B cell (primary cell): ENCODE results near the gene NLRP9. TPM values are rescaled to one million over a fixed set of nuclear protein-coding genes. Genes with fewer than 3 reads are reported as not detected.

Experiments used
- ATAC-seq: fragments of 200-7000 bp; cut with Tn5 transposase; one replicate; pipeline ENCODE4 v1.10.0; 2021; ENCODE audit warnings: low read depth, mild to moderate bottlenecking, moderate number of reproducible peaks, moderate library complexity
- CTCF ChIA-PET: fragments of 350-600 bp; sonication (Branson Sonifier 250); formaldehyde crosslinking; loops from one replicate; lab custom pipeline; 2021; ENCODE audit warnings: antibody characterized with exemption, inconsistent platforms; lab: Charles Lee
- POLR2A ChIA-PET: fragments of 350-600 bp; sonication (Branson Sonifier 250); formaldehyde crosslinking; loops from one replicate; lab custom pipeline; 2021; ENCODE audit warnings: antibody characterized with exemption; lab: Charles Lee
- DNase-seq: peaks from one replicate; pipeline ENCODE4 v3.0.0; 2013
- H2AFZ ChIP-seq: 2 replicates; pipeline ENCODE4 v1.6.1; 2012; ENCODE audit warnings: mild to moderate bottlenecking, low read depth, low read length; ENCODE audit not compliant: insufficient read depth, poor library complexity, severe bottlenecking
- H3K27ac ChIP-seq, 2 donors: 1 replicate in 1 of 2; 2 replicates in 1 of 2; pipeline ENCODE4 v1.5.1; 2012 to 2013; ENCODE audit warnings: low read length in 2 of 2, mild to moderate bottlenecking in 2 of 2, moderate library complexity in 1 of 2
- H3K27me3 ChIP-seq, 4 experiments: fragments of 200-600 bp in 1 of 4; sonication (generic) in 1 of 4; replicated peaks in 1 of 4; 1 replicate in 2 of 4; 2 replicates in 2 of 4; pipeline versions ENCODE4 v1.6.1 to v1.7.0; 2013 to 2016; ENCODE audit warnings: low read length in 3 of 4, mild to moderate bottlenecking in 2 of 4, mixed read lengths in 1 of 4, moderate library complexity in 1 of 4; ENCODE audit not compliant: insufficient read depth in 4 of 4, control insufficient read depth in 3 of 4; ENCODE audit errors: control extremely low read depth in 1 of 4
- H3K36me3 ChIP-seq, 2 experiments: replicated peaks in 1 of 2; 1 replicate in 1 of 2; 2 replicates in 1 of 2; pipeline versions ENCODE4 v1.6.1 to v1.7.1; 2013; ENCODE audit warnings: low read length in 1 of 2; ENCODE audit not compliant: insufficient read depth in 2 of 2, control insufficient read depth in 1 of 2; ENCODE audit errors: control extremely low read depth in 1 of 2, extremely low read depth in 1 of 2
- H3K4me1 ChIP-seq, 2 donors: fragments of 200-600 bp in 1 of 2; sonication (generic) in 1 of 2; 1 replicate in 1 of 2; 2 replicates in 1 of 2; pipeline versions ENCODE4 v1.5.1 to v1.6.1; 2013 to 2017; ENCODE audit warnings: low read length in 2 of 2; ENCODE audit not compliant: control insufficient read depth in 2 of 2, insufficient read depth in 2 of 2
- H3K4me2 ChIP-seq: replicated peaks from 2 replicates; pipeline ENCODE3; 2012; ENCODE audit warnings: mild to moderate bottlenecking, low read depth, low read length; ENCODE audit not compliant: poor library complexity, severe bottlenecking
- H3K4me3 ChIP-seq, 5 experiments: fragments of 200-600 bp in 1 of 5; sonication (generic) in 1 of 5; 1 replicate in 3 of 5; 2 replicates in 2 of 5; pipeline versions ENCODE4 v1.5.1 to v1.7.0; 2011 to 2016; ENCODE audit warnings: low read length in 4 of 5, mild to moderate bottlenecking in 4 of 5, low read depth in 2 of 5, control low read depth in 1 of 5, moderate library complexity in 1 of 5; ENCODE audit not compliant: insufficient read depth in 1 of 5; ENCODE audit errors: control extremely low read depth in 1 of 5, extremely low read depth in 1 of 5
- H3K79me2 ChIP-seq: fragments of 200-600 bp; sonication (generic); one replicate; pipeline ENCODE4 v1.6.0; 2016; ENCODE audit warnings: low read length; ENCODE audit not compliant: control insufficient read depth, insufficient read depth
- H3K9ac ChIP-seq: fragments of 200-600 bp; sonication (generic); 2 replicates; pipeline ENCODE4 v1.6.1; 2017; ENCODE audit warnings: mild to moderate bottlenecking, low read length, moderate library complexity
- H3K9me3 ChIP-seq, 3 donors: one replicate each; pipeline versions ENCODE4 v1.6.1 to v1.7.1; 2013; ENCODE audit warnings: low read length in 2 of 3; ENCODE audit not compliant: control insufficient read depth in 2 of 3, insufficient read depth in 1 of 3; ENCODE audit errors: control extremely low read depth in 1 of 3
- H4K20me1 ChIP-seq: 2 replicates; pipeline ENCODE4 v1.6.0; 2012; ENCODE audit warnings: mild to moderate bottlenecking, low read length; ENCODE audit not compliant: insufficient read depth, control insufficient read depth, poor library complexity, severe bottlenecking
- H3K27ac Mint-ChIP-seq: one replicate; pipeline ENCODE4 v1.8.0; 2021; ENCODE audit warnings: mixed read lengths
- H3K27me3 Mint-ChIP-seq: one replicate; pipeline ENCODE4 v1.8.0; 2021; ENCODE audit warnings: mixed read lengths
- H3K4me1 Mint-ChIP-seq: one replicate; pipeline ENCODE4 v1.8.0; 2021; ENCODE audit warnings: mixed read lengths
- H3K4me3 Mint-ChIP-seq: one replicate; pipeline ENCODE4 v1.8.0; 2021; ENCODE audit warnings: mixed read lengths
- H3K9me3 Mint-ChIP-seq: one replicate; pipeline ENCODE4 v1.8.0; 2022; ENCODE audit warnings: mixed read lengths; ENCODE audit not compliant: insufficient read depth
- EZH2 ChIP-seq: IDR thresholded peaks from 2 replicates; pipeline ENCODE4 v1.6.1; 2012; ENCODE audit warnings: borderline replicate concordance, low read depth, mild to moderate bottlenecking, moderate library complexity, low read length; ENCODE audit not compliant: insufficient read depth, poor library complexity, severe bottlenecking
- WGBS: methylation state at CpG from one replicate; pipeline ENCODE4 v1.1.5; 2013; ENCODE audit warnings: missing lambda C conversion rate; ENCODE audit not compliant: insufficient coverage; 5-methylcytosine and 5-hydroxymethylcytosine counted together
- intact Hi-C: fragments of 100-400 bp; cut with micrococcal nuclease; formaldehyde crosslinking; loops from one replicate; pipeline ENCODE4 v1.10.0; 2022
- polyA plus RNA-seq: library from polyadenylated mRNA; depleted of rRNA; stranded (reverse); fragments of >200 nt; gene quantifications from 2 replicates; pipeline ENCODE4 v1.2.3, GENCODE V29; 2012
- small RNA-seq: library from RNA; depleted of rRNA; stranded (forward); fragments of <200 nt; gene quantifications from one replicate; pipeline ENCODE3, GENCODE V24; 2012; ENCODE audit warnings: low replicate concordance, low read depth; ENCODE audit not compliant: insufficient read length
- total RNA-seq, 2 donors: library from RNA; stranded (reverse); fragments of 120-200 nt in 1 of 2; gene quantifications; 1 replicate in 1 of 2; 2 replicates in 1 of 2; pipeline versions ENCODE4 v1.2.3 to v1.2.4, GENCODE V29; 2013 to 2022
- TF ChIP-seq, protein P1 (sequence below): fragments of 200-600 bp; IDR thresholded peaks from one replicate; pipeline ENCODE4 v1.8.0; 2022; ENCODE audit warnings: antibody characterized with exemption, mild to moderate bottlenecking

Gene NLRP9
- total and polyA plus RNA-seq, 2 donors (not counting 1 experiment from before 2014, with no cell fraction given) = not detected

DNA sequence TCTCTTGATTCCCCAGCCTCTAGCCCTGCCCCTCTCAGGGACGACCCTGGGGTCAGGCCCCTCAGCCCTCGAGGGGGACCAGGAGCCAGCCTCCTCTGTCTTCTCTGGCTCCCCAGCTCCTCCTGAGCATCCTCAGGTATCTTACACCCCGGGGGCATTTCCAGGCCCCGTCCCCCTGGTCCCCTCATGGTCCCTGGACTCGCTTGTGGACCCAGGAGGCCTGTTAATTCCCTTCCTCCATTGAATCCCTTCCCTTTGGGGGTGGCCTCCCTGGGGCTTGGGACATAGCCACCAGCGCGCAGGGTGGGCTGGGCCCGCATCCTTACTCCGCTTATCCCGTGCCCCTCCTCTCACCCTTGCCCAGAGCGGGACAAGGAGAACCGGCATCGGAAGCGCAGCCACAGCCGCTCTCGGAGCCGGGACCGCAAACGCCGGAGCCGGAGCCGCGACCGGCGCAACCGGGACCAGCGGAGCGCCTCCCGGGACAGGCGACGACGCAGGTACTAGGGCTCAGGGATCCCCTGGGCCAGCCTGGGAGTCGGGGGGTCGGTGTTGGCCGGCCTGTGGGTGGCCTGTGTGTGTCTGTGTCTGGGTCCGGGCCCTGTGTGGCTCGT lies 79.2 kb downstream of the NLRP9 start:
- Histone ChIP-seq H4K20me1 (peaks cover 86% of the 10 kb centered on the region), H3K9me3 (no peaks in the 10 kb centered on the region), H3K4me3 (no peak overlapping the region), H2AFZ (no peak overlapping the region), H3K27ac (no peak overlapping the region), H3K27me3 (no peaks in the 10 kb centered on the region), H3K79me2 (peaks cover 87% of the 10 kb centered on the region), H3K36me3 (peaks cover 0 to 63% of the 10 kb centered on the region in 2 experiments), H3K9ac (no peak overlapping the region), H3K4me2 (peak overlapping the region; percentile 87), H3K4me1 (peaks cover 34 to 44% of the 10 kb centered on the region in 2 donors)
- no peaks in the 10 kb centered on the region for H3K9me3 Mint-ChIP-seq
- intact Hi-C loops = no loop called here
- H3K27me3 Mint-ChIP-seq = no peaks in the 10 kb centered on the region
- TF ChIP-seq, protein P1, sequence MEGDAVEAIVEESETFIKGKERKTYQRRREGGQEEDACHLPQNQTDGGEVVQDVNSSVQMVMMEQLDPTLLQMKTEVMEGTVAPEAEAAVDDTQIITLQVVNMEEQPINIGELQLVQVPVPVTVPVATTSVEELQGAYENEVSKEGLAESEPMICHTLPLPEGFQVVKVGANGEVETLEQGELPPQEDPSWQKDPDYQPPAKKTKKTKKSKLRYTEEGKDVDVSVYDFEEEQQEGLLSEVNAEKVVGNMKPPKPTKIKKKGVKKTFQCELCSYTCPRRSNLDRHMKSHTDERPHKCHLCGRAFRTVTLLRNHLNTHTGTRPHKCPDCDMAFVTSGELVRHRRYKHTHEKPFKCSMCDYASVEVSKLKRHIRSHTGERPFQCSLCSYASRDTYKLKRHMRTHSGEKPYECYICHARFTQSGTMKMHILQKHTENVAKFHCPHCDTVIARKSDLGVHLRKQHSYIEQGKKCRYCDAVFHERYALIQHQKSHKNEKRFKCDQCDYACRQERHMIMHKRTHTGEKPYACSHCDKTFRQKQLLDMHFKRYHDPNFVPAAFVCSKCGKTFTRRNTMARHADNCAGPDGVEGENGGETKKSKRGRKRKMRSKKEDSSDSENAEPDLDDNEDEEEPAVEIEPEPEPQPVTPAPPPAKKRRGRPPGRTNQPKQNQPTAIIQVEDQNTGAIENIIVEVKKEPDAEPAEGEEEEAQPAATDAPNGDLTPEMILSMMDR = no peak
- no peak for TF ChIP-seq EZH2
- ATAC-seq = no peak
- no peak overlapping the region for H3K27ac Mint-ChIP-seq
- peaks cover 52% of the 10 kb centered on the region for H3K4me1 Mint-ChIP-seq
- ChIA-PET CTCF (interaction anchor here (0.8 kb wide), 1 partner anchor 26 kb away, joined by 3 read pairs; no protein-coding TSS in a partner anchor), POLR2A (no interaction called here)
- WGBS = 96% methylated on average over 34 of the region's 37 CpGs
- no peak overlapping the region for H3K4me3 Mint-ChIP-seq
- DNase-seq = no peak

Small RNA genes lying within 50 kb of the gene (small RNA-seq; reads per million reads assigned to genes)
- gene AC010525.2 = not detected

Other genes with a start within 250 kb of the NLRP9 start
- gene SSC5D, start 250.0 kb downstream of the NLRP9 start, total RNA-seq = 0.44 and 0.58 TPM in 2 replicates
- 0.22 and 0.46 TPM in 2 replicates for gene SSC5D, start 250.0 kb downstream of the NLRP9 start, polyA plus RNA-seq
- not detected in 2 replicates for gene SBK2, start 201.3 kb downstream of the NLRP9 start, total RNA-seq
- gene SBK2, start 201.3 kb downstream of the NLRP9 start, polyA plus RNA-seq = not detected in 2 replicates
- not detected in 2 replicates for gene SBK3, start 192.9 kb downstream of the NLRP9 start, total RNA-seq
- not detected in 2 replicates for gene SBK3, start 192.9 kb downstream of the NLRP9 start, polyA plus RNA-seq
- 10.3 and 10.8 TPM in 2 replicates for gene ZNF579, start 157.6 kb downstream of the NLRP9 start, total RNA-seq
- 3.7 and 6.7 TPM in 2 replicates for gene ZNF579, start 157.6 kb downstream of the NLRP9 start, polyA plus RNA-seq
- 21.4 and 26.4 TPM in 2 replicates for gene FIZ1, start 138.9 kb downstream of the NLRP9 start, total RNA-seq
- 7.4 and 8.0 TPM in 2 replicates for gene FIZ1, start 138.9 kb downstream of the NLRP9 start, polyA plus RNA-seq
- 21.2 and 23.8 TPM in 2 replicates for gene ZNF524, start 138.1 kb downstream of the NLRP9 start, total RNA-seq
- 18.0 and 27.4 TPM in 2 replicates for gene ZNF524, start 138.1 kb downstream of the NLRP9 start, polyA plus RNA-seq
- gene ZNF865, start 132.8 kb downstream of the NLRP9 start, total RNA-seq = 22.7 TPM in 2 replicates
- gene ZNF865, start 132.8 kb downstream of the NLRP9 start, polyA plus RNA-seq = 9.9 and 11.3 TPM in 2 replicates
- gene ZNF784, start 113.8 kb downstream of the NLRP9 start, total RNA-seq = 9.7 and 11.5 TPM in 2 replicates
- 9.2 and 13.3 TPM in 2 replicates for gene ZNF784, start 113.8 kb downstream of the NLRP9 start, polyA plus RNA-seq
- gene ZNF580, start 97.4 kb downstream of the NLRP9 start, total RNA-seq = 101 and 126 TPM in 2 replicates
- gene ZNF580, start 97.4 kb downstream of the NLRP9 start, polyA plus RNA-seq = 69.8 and 105 TPM in 2 replicates
- gene ZNF581, start 94.8 kb downstream of the NLRP9 start, total RNA-seq = 47.3 and 51.3 TPM in 2 replicates
- gene ZNF581, start 94.8 kb downstream of the NLRP9 start, polyA plus RNA-seq = 38.6 and 48.2 TPM in 2 replicates
- gene CCDC106, start 90.2 kb downstream of the NLRP9 start, total RNA-seq = 25.2 and 28.3 TPM in 2 replicates
- 52.1 and 54.5 TPM in 2 replicates for gene CCDC106, start 90.2 kb downstream of the NLRP9 start, polyA plus RNA-seq
- gene U2AF2, start 83.4 kb downstream of the NLRP9 start, total RNA-seq = 275 and 278 TPM in 2 replicates
- 275 and 300 TPM in 2 replicates for gene U2AF2, start 83.4 kb downstream of the NLRP9 start, polyA plus RNA-seq
- 63.8 and 63.9 TPM in 2 replicates for gene EPN1, start 63.2 kb downstream of the NLRP9 start, total RNA-seq
- gene EPN1, start 63.2 kb downstream of the NLRP9 start, polyA plus RNA-seq = 52.3 and 54.4 TPM in 2 replicates
- gene RFPL4A, start 20.7 kb upstream of the NLRP9 start, total RNA-seq = not detected in 2 replicates
- not detected in 2 replicates for gene RFPL4A, start 20.7 kb upstream of the NLRP9 start, polyA plus RNA-seq
- gene RFPL4AL1, start 30.7 kb upstream of the NLRP9 start, total RNA-seq = not detected in 2 replicates
- gene RFPL4AL1, start 30.7 kb upstream of the NLRP9 start, polyA plus RNA-seq = not detected in 2 replicates
- gene NLRP11, start 93.6 kb upstream of the NLRP9 start, total RNA-seq = 0.12 TPM in 1 of 2 replicates, not detected in the other
- gene NLRP11, start 93.6 kb upstream of the NLRP9 start, polyA plus RNA-seq = 0.07 and 0.24 TPM in 2 replicates
- gene NLRP4, start 98.1 kb upstream of the NLRP9 start, total RNA-seq = 0.15 and 0.19 TPM in 2 replicates
- 0.45 and 1.3 TPM in 2 replicates for gene NLRP4, start 98.1 kb upstream of the NLRP9 start, polyA plus RNA-seq
- gene NLRP13, start 193.9 kb upstream of the NLRP9 start, total RNA-seq = not detected in 2 replicates
- not detected in 2 replicates for gene NLRP13, start 193.9 kb upstream of the NLRP9 start, polyA plus RNA-seq
- not detected in 2 replicates for gene NLRP8, start 209.4 kb upstream of the NLRP9 start, total RNA-seq
- gene NLRP8, start 209.4 kb upstream of the NLRP9 start, polyA plus RNA-seq = not detected in 2 replicates
- gene NLRP5, start 248.4 kb upstream of the NLRP9 start, total RNA-seq = not detected in 2 replicates
- gene NLRP5, start 248.4 kb upstream of the NLRP9 start, polyA plus RNA-seq = not detected in 2 replicates